HG03457 (cell line): Measurements from ENCODE around the gene IL18R1.

Source experiments
- ATAC-seq: cut with Tn5 transposase; IDR thresholded peaks from one replicate; pipeline ENCODE4 v1.9.1; 2021; ENCODE audit warnings: moderate number of reproducible peaks; ENCODE audit not compliant: unreplicated experiment

The IL18R1 gene

DNA sequence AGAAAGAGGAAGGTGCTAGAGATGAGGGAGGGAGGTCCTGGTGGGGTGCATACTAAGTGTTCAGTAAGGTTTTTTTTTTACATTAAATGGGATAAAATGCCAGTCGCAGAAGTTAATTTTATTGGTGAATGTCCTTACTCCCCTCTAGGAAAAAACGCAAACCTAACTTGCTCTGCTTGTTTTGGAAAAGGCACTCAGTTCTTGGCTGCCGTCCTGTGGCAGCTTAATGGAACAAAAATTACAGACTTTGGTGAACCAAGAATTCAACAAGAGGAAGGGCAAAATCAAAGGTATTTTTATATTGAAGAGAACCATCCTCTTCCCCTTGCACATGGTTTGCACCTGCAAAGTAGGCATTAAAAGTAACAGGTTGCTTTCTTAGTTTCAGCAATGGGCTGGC, 12.7 kb upstream of the IL18R1 start:
- no peak for ATAC-seq

DNA sequence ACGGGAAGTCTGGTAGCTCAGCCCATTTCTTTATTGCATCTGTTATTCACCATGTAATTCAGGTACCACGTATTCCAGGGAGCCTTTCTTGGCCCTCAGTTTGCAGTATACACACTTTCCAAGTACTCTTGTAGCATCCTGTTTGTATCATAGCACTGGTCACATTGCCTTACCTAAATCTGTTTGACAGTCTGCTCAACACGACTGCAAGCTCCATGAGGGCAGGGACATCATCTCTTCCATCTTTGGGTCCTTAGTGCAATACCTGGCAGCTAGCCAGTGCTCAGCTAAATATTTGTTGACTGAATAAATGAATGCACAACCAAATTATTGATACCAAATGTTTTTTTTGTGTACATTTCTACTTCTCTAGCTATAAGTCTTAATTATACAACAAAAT, 11.2 kb upstream of the IL18R1 start:
- no peak for ATAC-seq

DNA sequence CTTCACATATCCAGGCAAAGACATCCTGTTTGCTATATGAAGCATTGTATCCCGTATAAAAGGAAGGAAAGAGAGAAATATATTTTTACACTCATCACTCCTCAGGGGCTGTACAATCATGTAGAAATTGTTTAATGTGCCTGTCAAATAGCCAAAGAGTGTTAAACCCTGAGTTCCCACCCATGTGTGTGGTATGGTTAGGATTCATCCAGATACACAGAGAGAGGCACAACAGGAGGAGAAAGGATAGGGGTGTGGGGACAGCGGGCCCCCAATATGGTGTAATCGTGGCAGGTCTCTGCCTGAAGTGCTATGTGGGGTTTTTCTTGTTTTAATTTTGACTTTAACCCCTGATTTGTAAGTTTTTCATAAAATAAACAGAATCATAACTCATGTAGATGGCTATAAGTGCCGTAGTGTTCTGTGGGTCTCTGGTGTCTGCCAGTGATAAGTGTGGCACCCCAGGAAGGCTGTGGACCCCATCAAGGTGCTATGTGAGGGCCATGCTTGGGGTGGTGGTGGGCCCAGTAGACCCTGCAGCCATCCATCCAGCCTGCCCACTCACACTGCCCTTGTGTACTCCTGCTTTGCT, 10.2 kb upstream of the IL18R1 start:
- no peak for ATAC-seq

DNA sequence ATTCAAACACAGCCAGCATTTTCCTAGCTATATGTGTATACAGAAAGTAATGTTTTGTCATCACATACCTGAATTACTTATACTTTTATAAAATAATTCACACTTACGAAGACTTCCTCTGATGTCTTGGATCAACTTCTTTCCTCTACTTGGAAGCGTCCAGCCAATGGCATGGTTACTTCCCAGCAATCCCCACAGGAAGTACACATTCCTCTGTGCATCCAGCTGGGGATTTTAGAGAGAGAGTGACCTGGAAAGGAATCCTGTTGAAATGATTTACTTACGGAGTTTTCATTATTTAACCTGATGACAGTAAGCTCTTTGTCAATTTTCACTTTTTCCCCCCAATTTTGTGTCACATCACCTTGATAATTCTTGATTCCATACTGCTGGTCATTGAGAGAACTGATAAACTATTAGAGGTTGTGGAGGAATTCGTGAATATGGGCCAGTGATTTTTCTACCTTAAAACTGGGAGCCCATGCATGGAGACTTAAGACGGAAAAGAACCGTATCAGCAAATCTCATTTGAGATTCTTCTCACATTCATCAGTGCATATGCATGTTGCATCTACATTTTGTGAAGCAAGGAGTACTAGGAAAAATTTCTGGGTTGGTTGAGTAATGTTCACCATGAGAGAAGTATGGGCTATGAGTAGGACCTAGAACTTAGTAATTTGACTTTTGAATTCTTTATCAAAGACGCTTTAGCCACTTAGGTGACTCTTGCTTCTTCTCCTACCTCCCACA, 9.0 kb upstream of the IL18R1 start:
- ATAC-seq = no peak

DNA sequence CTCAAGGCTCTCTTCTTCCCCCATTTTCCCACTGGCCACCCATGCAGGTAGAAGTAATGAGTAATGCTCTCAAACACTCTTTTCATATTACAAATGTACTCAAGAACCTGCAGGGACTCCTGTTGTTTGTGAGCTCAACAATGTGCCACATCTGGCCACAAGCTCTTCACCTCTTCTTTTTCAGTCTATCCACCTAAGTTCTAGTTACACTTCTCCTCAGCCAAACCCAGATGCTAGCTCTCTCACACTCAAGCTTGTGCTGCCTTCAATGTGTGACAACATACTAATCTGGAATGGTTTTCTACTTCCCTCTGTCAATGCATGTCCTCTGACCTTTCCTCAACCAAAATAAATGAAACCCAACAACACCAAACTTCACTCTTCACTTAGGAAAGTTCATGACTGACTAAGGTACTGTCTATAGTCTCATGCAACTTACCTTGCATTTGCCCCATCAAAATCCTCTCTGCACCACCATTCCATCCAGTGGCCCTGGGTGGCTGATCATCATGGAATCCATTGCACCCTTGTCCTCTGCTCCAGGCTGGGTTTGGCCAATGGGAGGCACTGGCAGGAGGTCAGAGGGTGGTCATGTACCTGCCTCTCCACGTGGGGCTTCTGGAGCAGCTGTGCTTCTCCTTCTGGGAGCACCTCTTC, 5.3 kb upstream of the IL18R1 start:
- ATAC-seq = no peak

DNA sequence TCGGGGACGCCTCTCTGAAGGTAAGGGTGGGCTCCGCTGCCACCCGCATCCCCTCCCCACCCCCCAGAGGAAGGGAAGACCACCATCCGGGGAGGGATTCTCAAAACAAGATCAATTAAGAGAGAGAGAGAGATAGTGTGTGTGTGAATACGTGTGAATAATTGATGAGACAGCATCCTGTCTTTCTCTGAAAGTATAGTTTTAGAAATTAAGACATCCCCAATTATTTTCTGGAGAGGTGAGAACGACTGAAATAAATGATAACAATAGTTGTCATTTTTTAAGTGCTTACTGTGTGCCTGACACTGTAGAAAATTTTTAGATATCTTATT, 751 bp downstream of the IL18R1 start:
- ATAC-seq = peak; percentile 4

DNA sequence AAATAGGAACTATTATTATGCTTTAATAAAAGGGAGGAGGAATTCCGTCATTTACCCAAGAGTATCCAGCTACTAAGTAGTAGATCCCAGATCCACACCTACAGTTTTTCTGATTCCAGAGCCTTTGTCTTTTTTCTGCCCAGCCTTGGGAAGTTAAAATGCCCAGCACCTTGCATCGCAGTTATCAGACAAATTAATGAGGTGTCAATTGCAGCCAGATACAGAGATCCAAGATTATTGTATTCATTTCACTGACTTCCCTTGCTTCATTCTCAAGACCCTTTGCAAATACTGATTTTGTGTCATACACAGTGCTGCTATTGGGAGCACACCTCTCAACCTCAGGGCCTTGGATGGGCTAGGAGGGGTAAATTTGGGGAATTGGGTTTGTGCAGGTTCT, 1.1 kb downstream of the IL18R1 start:
- no peak for ATAC-seq

DNA sequence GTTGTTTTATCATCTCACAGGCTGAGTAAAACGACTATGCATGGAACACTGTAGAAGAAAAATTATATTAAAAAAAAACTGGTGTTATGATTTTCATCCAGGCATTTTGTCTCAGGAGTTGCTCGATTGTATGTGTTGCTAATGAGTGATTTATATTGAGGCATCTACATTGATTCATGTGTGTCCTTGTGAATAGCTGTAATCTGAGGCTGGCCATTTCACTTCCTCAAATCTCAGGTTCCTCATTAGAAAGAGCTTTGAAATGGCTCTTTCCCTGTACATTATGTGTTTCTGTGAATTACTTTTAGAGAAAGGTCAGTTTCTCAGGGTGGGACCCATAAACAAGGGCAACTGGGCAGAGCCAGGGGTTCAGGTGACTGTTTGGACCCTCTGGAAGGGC, 2.3 kb downstream of the IL18R1 start:
- no peak for ATAC-seq

DNA sequence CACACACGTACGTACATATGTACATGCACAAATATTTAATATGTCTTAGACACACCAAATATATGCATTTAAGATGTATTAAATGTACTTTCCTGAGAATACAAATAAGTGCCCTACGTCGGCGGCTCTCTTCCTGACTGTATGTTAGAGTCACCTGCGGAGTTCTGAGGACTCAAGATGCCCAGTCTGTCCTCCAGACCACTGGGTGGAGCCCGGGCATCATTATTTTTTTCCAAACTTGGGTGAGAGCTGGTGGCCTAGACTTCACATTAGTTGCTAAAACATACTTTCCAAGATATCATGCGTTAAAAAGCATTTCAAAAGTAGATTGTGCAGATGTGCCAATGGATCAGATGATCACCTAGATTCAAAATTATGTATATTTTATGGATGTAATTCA, 2.9 kb downstream of the IL18R1 start:
- ATAC-seq = no peak

DNA sequence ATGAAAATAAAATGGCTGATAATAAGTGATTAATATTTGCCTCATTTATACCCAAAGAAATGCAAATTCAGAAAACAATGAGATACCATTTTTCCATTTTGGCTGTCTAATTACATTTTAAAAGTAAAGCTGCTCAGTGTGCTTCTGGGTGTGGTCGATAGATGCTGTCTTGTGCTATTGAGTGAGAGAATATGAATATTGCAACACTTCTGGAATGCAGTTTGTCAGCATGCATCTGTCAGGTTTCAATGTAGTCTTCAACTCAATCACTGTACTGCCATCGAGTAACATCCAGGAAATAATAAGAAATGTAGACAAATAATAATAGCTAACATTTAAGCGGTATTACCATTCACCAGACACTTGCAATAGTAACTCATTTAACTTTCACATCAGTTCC, 3.9 kb downstream of the IL18R1 start:
- ATAC-seq = no peak

DNA sequence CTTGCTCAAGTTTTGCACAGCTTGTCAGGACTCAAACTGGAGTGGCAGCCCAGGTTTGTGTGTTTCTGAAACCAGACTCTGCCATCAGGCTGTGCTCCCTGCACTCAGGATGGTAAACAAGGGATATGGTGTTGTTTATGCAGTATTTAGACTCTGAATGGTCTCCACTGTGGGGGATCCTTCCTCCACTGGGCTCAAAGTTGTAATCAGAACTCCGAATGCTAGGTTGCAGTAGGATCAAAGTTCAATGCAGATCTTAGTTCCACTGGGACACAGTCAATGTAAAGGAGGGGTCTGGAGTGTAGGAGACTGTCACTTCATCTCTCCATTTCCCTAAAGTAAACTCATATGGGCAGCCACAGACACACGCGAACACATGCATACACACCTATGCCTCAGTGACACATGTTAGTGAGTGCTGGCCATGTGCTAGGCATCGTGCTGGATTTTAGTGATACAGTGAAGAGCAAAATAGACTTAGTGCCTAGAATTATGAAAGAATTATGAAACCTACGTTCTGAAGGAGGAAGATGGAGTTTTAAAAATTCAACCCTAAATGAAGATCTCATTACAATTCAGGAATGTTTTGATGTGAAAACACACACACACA, 6.1 kb downstream of the IL18R1 start:
- no peak for ATAC-seq

DNA sequence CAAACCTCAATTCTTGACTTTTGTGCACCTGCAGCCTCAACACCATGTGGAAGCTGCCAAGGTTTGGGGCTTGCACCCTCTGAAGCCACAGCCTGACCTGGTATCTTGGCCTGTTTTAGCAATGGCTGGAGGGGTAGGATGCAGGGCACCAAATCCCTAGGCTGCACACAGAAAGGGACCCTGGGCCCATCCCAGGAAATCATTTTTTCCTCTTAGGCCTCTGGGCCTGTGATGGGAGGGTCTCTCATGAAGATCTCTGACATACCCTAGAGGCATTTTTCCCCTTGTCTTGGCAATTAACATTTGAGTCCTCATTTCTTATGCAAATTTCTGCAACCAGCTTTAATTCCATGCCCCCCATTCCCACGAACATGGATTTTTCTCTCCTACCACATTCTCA, 10.2 kb downstream of the IL18R1 start:
- no peak for ATAC-seq

DNA sequence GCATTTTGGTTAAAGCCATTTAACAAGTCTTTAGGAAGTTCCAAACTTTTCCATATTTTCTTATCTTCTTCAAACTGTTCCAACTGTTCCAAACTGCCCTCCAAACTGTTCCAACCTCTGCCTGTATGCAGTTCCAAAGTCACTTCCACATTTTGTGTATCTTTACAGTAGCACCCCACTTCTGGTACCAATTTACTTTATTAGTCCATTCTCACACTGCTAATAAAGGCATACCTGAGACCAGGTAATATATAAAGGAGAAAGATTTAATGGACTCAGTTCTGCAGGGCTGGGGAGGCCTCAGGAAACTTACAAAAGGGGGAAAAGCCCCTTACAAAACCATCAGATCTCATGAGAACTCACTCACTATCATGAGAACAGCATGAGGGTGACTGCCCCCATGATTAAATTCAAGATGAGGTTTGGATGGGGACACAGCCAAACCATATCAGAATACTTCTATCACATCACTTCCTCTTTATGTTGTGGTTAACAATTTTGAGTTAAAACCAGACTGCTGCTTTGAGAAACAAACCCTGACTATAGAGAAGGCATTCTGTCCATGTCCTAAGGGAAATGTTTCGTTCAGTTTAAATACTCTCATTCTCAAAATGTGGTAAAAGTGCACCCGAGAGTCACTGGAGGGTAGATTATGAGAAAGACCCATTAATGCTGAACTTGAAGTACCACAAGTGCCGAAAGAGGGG, 11.0 kb downstream of the IL18R1 start:
- ATAC-seq = peak; percentile 75

DNA sequence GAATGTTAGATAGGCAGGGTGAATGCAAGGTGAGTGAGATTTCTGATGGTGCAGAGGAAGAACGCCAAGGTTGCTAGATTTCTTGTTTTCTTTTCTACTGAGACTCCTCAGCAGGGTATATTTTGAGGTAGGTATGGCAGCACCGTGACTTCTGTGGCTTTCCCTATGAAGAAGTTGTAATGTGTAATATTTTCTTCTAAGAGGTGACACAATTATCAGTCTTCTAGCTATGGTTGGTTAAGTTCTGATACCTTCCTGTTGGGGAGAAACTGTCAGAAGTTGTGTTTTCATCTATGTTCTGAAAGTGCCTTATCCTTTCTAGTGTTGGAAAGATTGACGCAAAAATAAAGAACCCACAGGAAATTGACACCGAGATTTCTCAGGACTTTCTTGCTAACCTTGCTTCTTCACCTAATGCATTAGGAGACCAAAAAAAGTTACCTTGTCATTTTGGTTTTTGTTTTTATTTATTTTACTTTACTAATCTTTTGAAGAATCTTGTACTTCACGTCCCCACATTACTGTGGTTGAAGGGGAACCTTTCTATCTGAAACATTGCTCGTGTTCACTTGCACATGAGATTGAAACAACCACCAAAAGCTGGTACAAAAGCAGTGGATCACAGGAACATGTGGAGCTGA, 11.9 kb downstream of the IL18R1 start:
- ATAC-seq = peak; percentile 53

DNA sequence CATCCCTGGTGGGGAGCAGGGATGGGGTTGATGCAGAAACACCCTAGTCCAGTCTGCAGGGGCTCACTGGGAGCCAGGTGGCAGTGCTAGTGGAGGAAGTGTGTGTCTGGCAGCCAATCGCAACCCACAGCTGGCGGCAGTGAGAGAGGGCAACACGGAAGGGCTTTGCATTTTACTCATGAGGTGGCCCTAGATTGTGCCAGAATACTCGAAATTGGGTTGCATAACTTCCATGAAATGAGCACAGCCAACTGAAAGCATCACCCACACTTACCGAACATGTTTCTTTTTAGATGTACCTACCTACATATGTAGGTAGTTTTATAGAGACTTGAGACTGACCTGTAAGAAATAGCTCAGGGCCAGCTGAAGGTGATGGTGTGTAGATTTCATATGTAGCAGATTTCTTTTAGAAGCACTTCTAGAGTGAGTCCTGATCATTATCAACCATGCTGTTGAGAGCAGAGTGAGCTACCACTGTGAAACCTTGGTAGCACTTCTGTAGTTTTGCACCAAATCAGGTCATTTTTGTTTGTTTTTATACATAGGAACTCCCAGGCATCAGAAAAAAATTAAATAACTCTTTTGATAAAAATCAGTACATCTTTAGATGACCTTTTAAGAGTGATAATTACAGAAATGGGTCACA, 13.0 kb downstream of the IL18R1 start:
- no peak for ATAC-seq

DNA sequence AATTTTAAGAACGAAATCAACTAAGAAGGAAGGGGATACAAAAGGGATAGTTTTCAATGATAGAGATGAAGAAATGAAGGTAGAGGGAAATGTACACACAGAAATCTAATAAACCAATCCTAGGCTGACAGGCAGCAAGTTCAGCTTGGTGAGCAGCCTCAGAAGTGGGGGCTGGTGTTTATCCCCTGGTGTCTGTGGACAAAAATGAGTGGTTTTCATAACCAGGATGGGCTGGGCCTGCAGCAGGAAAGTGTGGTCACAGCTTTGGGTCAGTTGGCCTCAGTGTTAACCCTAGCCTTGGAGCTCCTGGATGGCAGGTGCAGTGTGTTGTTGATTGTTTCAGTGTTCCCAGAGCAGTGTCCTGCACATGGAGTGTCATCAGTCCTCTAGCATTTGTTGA, 14.3 kb downstream of the IL18R1 start:
- ATAC-seq = no peak

DNA sequence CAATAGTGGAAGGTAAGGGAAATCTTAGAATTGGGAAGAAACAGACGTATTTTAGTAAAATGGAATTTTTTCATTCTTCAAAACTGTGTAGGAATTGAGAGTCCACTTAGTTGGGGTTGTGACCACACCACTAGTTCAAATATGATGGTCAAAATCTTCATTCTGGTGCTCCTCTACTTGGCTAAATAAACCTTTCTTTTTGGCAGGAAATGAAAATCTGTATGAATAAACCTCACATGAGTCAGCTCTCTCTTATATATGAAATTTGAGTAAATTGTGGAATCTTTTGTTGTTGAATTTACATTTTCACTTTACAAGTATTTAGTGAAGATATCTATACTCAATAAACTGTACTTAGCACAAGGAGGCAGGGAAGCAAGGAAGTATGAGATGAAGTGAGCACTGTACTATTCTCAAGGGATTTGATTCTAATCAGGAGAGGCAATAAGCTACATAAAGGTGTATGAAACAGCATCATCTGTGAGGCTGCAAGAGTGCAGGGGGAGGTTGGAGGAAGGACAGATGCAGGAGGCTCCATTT, 20.5 kb downstream of the IL18R1 start:
- ATAC-seq = no peak

DNA sequence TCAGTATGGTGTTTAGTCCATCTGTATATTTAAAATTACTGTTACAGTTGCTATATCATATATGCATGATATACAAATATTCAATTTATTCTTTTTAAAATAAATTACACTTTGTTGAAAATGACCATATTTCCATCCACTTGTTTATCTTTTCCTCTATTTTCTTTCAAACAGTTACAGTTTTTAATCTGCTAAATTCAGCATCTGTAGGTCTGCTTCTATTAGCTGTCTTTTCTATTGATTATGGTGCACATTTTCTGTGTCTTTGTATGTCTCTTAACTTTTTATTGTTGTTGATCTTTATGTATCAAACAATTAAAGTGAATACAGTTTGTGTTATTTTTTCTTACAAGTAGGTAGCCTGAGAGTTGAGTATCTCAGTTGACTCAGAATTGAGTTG, 28.1 kb downstream of the IL18R1 start:
- ATAC-seq = no peak

DNA sequence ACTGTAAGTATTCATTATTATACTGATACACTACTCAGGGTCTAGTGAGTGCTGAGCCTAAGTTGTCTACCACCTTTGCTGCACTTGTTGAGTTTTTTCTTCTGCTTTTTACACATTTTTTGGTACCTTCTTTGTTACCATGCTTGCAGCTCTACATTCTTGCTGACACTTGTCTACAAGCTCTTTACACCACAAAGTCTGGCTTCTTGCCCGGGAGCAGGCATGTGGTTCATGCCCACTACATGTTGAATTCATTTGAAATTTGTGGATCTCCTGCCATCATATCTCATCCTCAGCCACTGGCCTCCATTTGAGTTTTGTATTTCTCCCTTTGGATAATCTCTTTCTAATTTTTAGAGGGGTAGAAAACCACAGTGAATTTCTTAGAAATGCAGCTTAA, 29.9 kb downstream of the IL18R1 start:
- ATAC-seq = no peak

DNA sequence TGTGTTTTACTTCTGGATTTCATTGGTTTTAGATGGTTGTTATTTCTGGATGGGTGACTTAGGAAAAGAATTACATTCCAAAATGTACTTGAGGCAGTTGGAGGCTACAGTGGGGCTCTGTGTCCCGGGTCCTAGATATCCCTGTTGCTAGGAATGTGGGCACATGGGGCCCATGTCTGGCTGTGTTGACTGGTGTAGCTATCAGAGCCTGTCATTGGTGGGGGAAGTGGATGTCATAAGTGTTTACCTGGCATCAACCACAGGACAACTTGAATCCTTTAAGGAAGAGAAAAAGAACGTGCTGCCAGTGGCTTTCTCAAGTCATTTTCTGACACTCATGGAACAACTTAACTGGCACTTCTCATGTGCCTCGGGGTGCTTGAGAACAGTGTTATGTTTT, 30.4 kb downstream of the IL18R1 start:
- ATAC-seq = no peak
